GM21447 (cell line): ENCODE data around the gene COMMD1.
"Not testable (repeated sequence)": the region's sequence is repeated elsewhere in the genome, so short reads cannot be mapped to it uniquely, and the experiment has no call there.

ENCODE experiments used
- ATAC-seq: cut with Tn5 transposase; IDR thresholded peaks from one replicate; pipeline ENCODE4 v1.9.1; 2021; ENCODE audit not compliant: unreplicated experiment

COMMD1 gene

DNA sequence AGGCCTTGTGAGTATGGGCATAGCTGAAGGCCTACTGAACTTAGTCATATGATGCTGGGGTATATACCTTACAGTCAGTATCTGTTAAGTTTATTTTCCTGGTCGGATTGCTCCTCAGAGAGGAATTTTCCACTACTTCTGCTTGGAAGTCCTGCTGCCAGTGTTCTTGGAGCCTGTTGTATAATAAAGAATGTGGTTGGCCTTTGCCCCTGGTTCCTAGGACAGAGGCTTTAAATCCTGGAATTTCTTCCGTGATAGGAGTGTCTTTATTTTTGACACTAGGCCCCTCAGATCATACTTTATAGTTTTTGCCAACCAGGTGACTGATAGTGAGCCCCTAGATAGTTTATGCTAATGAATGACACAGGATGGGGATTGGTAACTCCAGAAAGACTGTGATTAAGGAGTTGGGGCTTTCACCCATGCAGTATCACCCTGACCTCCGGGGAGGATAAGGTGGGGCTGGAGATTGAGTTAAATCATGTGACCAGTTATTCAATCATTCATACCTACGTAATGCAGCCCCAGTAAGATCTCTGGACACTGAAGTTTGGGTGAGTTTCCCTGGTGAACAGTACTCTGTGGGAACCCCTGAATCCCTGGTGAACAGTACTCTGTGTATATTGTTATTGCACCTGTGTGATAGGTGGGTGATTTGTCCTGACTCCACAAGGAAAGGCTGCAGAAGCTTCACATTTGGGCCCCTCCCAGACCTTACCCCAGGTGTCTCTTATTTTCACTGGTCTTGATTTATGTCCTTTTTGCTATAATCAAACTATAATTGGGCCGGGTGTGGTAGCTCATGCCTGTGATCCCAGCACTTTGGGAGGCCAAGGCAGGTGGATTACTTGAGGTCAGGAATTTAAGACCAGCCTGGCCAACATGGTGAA lies 56.9 kb downstream of the COMMD1 start:
- no peak for ATAC-seq

DNA sequence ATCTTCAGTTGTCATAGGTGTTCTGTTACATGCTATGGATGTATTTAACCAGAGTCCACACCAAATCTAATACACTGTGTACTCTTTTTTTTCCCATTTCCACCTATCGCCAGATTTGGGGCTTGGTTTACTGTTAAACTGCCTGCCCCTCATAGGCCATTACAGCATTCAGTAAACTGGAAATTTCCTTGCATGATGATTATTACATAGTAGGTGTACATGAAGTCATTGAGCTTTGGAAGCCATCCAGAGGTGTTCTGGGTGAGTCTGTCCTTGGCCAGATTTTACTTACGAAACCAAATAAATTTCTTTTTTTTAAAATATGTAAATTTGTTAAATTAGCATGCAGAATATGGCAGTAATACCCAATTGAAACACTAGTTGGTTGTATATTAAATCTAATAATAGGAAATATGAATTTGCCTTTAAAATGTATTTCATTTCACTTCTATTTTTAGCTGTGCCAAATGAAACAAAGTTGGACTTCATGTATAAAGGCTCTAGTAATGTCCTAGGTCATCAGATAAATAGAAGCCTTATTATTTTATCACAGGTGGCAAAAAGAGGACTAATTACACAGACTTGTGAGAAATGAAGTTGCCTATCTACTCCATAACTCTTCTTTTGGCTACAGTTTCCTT lies 60.7 kb downstream of the COMMD1 start:
- no peak for ATAC-seq

DNA sequence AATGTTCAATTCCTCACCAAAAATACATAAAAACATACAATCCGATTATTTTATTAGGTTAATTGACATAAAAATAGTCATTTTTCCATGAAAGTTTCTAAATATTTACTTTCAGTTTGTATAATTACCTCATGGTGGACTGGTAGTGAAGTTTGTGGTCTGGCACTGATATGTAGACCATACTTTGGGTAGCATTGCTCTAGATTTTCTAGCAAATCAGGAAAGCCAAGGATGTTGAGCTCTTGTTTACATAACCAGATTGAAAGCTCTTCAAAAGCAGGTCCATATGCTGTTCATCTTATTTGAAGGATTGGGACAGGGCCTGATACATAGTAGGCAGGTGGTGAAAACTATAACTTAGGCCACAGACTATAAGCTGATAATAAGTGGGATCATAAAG lies 61.8 kb downstream of the COMMD1 start:
- no peak for ATAC-seq

DNA sequence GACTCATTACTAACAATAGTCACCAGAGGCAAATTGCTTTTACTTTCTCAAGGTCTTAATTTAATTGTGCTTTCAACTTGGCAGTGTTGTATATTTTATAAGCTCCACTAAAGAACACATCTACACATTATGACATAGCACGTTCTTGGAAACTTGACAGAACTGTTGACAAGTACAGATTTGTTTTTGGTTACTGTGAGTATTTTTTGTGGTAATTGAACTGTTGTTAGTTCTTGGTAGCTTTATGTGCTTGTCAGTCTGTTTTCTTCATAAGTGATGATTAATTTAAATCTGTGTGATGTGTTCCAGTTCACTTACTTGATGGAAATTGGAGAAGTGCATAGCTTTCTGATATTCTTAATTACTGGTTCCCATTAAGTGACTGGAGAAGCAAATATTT lies 63.9 kb downstream of the COMMD1 start:
- ATAC-seq = no peak

DNA sequence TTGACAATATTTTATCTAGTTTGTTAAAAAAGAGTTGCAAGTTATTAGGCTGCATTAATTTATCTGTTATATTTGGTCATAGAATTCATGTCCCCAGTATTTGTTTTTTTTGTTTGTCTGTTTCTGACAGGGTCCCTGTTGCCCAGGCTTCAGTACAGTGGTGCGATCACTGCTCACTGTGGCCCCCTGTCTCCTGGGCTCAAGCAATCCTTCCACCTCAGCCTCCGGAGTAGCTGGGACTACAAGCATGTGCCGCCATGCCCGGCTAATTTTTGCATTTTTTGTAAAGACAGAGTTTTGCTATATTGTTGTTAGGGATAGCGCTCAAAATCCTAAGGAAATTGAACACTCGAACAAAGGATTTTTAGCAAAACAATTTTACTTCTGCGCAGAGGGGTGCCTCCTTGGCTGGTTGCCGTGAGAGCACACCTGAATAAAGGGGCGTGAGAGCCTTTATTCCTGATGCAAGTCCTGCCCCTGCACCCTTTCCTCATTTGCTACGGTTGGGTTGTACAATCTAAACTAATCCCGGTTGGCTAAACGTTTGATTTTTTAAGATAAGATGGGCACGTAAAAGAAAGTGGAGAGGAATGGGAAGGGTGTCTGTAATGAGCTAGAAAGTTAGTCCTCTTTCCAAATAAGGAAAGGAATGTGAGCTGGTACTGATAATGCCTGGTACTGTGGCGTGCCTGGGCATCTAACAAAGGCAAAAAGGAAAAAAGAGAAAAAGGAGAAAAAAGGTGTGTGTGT lies 65.5 kb downstream of the COMMD1 start:
- no peak for ATAC-seq

DNA sequence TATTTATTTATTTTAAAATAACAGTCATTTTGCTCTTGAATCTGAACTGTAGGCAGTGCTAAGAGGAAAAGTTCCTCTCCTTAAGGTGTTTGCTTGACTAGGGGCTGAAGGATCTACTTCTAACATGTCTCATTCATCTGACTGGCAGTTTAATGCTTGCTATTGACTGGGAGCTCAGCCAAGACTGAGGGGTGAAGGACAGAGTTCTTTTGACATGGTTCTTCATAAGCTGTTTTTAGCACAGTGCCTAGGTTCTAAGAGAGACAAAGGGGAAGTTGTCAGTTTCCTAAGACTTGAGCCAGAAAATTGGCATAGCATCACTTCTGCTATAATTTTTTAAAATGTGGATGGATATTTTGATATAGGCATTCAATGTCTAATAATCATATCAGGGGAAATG lies 73.0 kb downstream of the COMMD1 start:
- ATAC-seq = peak; percentile 60

DNA sequence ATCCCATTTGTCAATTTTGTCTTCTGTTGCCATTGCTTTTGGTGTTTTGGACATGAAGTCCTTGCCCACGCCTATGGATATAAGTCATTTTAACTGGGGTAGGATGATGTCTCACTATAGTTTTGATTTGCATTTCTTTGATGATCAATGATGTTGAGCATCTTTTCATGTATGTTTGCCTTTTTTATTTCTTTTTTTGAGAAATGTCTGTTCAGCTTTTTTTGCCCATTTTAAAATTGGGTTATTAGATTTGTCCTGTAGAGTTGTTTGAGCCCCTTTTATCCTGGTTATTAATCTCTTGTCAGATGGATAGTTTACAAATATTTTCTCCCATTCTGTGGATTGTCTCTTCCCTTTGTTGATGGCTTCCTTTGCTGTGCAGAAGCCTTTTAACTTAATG lies 75.3 kb downstream of the COMMD1 start:
- ATAC-seq = no peak

DNA sequence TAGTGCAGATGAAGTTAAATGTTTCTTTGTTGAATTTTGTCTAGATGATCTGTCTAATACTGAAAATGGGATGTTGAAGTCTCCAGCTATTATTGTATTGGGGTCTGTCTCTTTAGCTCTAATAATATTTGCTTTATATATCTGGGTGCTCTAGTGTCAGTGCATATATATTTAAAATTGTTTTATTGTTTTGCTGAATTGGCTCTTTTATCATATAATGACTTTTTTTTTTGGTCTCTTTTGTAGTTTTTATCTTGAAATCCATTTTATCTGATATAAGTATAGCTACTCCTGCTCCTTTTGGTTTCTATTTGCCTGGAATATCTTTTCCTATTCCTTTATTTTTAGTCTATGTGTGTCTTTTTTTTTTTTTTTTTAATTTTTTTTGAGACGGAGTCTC lies 79.2 kb downstream of the COMMD1 start:
- ATAC-seq = no peak

DNA sequence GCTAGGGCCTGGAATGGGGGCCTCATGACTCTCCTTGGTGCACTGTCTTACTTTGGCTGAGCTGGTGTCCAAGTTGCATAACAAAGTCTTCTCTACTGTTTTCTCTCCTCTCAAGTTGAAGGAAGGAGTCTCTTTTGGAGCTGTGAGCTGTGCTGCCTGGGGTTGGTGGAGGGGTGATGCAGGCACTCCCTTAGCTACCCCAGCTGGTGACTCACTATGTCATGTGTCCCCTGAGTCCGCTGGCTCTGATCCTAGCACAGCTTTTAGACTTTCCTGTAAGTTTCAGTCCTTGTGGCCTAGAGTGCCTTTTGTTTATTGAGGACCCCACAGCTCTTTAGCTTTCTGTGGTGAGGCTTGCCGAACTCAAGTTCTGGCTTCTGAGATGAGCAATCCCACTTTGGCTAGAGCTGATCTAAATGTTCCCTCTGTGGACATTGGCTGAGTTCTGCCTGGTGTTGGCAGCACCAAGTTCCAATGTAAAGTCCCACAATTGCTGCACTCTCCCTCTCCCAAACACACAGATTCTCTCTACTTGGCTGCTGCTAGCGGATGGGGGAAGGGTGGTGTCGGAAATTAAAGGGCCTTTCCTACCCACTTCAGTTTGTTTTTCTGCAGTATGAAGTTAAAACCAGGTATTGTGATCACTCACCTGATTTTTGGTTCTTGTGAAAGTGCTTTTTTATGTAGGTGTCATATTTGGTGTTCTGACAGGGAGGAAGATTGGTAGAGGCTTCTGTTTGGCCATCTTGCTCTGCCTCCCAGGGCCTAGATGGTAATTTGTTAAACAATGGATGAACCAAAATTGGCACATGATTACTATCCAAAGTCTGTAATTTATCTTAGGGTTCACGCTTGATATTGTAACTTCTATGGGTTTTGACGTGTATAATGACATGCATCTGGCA lies 83.2 kb downstream of the COMMD1 start:
- ATAC-seq = no peak

DNA sequence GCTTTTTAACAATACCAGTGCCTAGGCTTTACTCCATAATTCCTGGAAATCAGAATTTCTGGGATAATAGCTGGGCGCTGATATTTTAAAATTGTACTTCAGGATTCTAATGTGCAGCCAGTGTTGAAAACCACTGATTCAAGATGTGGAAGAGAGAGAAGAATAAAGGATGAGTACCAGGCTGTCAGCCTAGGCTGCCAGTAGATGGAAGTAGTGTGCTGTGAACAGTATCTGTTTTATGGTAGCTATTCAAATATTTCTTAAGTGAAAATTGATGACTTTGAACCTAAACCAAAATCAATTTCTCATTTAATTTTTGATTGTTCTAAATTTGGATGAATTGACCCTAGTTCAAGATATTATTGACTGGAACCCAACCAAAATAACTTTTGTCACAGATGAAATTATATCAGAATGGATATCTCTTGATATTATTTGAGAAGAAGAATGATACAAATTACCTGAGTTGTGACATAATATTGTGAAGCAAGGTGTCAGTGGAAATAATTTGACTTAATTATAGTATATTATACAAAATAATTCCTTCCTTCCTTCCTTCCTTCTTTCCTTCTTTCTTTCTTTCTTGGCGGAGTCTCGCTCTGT lies 88.0 kb downstream of the COMMD1 start:
- no peak for ATAC-seq

DNA sequence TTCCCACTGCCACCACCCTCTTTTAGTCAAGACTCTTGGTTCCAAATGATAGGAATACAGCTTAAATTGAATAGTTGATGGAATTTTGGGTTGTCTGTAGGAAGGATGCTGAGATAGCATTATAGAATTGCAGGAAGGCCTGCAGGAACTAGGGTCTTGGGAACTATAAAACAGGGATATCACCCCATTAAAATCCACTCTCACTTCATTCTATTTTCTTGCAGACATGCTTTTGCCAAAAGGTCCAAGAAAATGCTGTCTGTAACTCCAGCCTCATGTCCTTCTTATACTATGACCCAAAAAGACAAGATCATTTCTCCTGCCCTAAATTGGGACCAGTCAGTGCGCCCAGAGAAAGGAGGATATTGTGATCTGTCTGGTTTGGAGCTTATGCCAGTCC lies 89.1 kb downstream of the COMMD1 start:
- ATAC-seq = no peak

DNA sequence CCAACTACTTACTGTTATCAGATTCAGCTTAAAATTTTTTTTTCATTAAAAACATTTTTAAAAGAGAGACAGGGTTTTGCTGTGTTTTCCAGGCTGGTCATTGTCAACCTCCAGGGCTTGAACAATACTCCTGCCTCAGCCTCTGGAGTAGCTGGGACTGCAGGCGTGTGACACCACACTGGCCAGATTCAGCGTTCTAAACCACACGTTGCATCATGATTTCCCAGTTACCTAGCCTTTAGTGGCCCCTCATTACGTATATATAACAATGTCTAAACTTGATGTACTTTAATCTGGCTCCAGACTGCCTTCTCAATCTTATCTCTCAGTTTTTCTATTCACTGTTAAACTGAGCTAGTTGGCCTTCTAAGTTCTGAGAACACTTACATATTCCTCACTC lies 89.6 kb downstream of the COMMD1 start:
- ATAC-seq = no peak

DNA sequence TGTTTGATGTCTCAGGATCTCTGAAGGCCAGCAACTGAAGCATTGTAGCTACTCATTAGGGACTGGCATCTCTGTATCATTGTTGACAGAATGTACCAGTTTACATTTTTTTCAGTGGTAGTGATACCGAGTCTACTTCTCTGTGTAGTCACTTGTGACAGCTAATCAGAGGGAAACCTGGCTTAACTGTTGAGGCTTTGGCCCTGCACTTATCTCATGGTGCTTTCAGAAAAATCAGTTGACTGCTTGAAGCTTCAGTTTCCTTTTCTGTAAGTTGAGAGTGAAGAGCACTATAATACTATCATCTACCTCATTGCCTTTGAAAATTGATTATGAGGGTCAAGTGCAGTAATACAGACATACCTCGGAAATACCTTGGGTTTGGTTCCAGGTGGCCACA lies 90.0 kb downstream of the COMMD1 start:
- peak; percentile 88 for ATAC-seq

DNA sequence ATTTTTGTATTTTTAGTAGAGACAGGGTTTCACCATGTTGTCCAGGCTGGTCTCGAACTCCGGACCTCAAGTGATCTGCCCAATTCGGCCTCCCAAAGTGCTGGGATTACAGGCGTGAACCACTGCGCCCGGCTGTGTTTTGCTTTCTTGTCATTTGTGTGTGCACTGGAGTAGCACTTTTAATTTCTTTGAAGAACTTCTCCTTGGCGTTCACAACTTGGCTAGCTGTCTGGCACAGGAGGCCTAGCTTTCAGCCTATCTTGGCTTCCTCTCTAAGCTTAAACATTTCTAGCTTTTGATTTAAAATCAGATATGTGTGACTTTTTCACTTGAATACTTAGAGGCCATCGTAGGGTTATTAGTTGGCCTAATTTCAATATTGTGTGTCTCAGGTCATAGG lies 93.0 kb downstream of the COMMD1 start:
- ATAC-seq = no peak

DNA sequence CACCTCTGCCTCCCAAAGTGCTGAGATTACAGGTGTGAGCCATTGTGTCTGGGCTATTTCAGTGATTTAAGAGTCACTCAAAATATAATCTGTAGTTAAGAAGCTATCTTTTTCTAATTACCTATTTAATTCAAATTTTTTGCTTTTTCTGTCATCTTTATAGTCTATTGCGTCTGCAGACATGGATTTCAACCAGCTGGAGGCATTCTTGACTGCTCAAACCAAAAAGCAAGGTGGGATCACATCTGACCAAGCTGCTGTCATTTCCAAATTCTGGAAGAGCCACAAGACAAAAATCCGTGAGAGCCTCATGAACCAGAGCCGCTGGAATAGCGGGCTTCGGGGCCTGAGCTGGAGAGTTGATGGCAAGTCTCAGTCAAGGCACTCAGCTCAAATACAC lies 95.1 kb downstream of the COMMD1 start:
- ATAC-seq = no peak

DNA sequence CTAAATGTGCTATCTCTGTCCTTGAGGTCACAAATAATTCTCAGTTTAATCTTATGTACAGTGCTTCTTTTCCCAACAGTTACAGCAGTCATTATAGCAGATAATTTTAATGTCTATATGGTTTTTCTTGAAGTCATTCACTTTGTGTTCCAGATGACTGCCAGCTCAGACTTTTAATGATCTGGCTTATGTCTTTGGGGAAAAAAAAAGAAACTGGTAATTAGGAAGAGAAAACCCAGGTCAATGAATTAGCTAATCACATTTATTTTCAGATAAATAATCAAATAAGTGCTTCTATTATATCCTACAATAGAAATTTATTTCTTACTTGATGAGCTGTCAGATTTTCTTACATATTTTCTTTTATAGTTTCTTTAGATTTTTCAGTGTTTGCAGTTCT lies 96.0 kb downstream of the COMMD1 start:
- ATAC-seq = no peak

DNA sequence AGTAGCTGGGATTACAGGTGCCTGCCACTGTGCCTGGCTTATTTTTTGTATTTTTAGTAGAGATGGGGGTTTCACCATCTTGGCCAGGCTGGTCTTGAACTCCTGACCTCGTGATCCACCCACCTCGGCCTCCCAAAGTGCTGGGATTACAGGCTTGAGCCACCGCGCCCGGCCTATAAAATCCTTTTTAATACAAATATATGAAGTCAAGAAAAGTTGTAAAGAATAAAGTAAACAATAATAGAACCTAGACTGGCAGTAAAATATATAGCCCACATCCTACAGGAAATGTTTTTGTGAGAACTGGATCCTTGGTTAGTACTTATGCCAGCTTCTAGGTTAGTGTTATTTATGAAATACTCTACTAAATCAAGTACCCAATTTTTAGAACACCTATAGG lies 99.0 kb downstream of the COMMD1 start:
- not testable (repeated sequence) for ATAC-seq

DNA sequence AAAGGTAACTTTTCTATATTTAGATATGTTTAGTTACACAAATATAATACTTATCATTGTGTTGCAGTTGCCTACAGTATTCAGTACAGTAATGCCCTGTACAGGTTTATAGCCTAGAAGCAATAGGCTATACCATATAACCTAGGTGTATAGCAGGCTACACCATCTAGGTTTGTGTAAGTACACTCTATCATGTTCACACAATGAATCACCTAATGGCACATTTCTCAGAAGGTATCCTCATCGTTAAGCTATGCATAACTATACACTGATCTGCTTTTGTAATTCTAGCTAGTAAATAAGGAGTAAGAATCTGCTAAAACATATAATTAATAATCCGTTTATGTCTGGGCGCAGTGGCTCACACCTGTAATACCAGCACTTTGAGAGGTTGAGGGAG lies 102.1 kb downstream of the COMMD1 start:
- no peak for ATAC-seq

DNA sequence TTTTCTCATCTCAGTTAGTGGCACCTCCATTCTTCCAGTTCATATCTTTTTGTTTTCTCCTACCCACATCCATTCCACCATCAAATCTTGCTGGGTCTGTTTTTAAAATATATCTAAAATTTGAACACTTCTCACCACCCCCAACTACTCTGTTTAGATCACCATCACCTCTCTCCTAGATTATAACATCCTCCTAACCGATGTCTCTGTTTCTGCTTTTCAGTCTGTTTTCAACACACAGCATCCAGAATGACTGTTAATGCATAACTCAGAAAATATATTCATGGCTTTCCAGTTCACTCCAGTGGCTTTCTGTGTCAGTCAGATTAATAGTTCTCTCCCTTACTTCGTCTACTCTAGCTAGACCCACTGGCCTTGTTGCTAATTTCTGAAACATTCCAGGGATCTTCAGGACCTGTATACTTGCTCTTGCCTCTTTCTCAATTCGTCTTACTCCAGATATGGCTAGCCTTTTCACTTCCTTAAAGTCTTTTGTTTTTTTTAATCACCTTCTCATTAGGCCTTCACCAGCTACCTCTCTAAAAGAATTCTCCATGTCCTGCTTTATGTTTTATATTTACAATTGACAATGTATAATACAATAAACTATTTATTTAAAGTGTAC lies 105.3 kb downstream of the COMMD1 start:
- ATAC-seq = no peak

DNA sequence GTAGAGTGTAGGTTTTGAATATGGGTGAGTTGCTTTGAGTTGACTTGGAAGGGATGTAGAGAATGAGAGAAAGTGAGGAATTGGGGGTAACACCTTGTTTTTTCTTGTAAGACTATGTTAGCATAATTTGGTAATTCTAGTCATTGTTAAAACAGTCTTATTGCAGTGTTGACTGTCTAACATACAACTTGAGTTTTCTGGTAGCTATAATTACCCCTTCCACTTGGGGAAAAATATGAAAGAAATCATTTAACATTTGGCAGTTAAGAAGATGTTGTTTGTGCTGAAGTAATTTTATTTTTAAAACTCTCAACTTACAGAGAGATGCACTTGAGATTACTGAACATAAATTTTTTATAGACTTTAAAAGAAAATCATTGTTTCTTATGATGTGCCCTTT lies 108.2 kb downstream of the COMMD1 start:
- ATAC-seq = no peak
